ENCODE data around the gene ANKS1B. TPM values are rescaled to one million over a fixed set of nuclear protein-coding genes. Genes with fewer than 3 reads are reported as not detected.

The ANKS1B gene
- total and polyA plus RNA-seq, 11 donors, result 0.62 to 5.8 (median 1.8) TPM

DNA sequence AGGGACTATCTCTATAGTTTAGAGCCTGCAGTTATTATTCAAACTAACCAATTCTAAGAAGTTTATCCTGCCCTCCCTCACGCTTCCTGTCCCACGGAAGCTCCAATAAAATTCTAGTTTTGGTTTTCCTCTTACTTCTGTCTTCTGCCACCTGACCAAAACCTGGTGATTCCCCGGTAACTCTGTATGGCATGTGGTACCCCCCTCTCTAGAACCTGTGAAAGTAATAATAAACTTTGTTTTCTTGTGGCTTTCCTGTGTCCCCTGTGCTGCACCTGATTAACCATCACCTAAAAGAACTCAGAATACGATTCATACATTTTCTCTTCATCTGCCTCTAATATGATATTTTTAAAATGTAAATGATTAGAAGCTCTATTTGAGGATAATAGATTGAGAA is 959.9 kb downstream of the ANKS1B start:
- Histone ChIP-seq H3K4me1 (no peaks in the 10 kb centered on the region), H3K27me3 (no peaks in the 10 kb centered on the region), H3K36me3 (no peaks in the 10 kb centered on the region), H3K27ac (no peak overlapping the region), H3K9me3 (no peaks in the 10 kb centered on the region), H3K4me3 (no peak overlapping the region)
- DNase-seq, result no peak
- no peak for TF ChIP-seq POLR2A (IDR thresholded peaks at IDR 0.05)
- TF ChIP-seq, protein P1, sequence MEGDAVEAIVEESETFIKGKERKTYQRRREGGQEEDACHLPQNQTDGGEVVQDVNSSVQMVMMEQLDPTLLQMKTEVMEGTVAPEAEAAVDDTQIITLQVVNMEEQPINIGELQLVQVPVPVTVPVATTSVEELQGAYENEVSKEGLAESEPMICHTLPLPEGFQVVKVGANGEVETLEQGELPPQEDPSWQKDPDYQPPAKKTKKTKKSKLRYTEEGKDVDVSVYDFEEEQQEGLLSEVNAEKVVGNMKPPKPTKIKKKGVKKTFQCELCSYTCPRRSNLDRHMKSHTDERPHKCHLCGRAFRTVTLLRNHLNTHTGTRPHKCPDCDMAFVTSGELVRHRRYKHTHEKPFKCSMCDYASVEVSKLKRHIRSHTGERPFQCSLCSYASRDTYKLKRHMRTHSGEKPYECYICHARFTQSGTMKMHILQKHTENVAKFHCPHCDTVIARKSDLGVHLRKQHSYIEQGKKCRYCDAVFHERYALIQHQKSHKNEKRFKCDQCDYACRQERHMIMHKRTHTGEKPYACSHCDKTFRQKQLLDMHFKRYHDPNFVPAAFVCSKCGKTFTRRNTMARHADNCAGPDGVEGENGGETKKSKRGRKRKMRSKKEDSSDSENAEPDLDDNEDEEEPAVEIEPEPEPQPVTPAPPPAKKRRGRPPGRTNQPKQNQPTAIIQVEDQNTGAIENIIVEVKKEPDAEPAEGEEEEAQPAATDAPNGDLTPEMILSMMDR (IDR thresholded peaks at IDR 0.05), result no peak
- intact Hi-C loops (cut with DNase I), result no loop called here
- ATAC-seq, result no peak
- WGBS, 4 donors, result 80 to 86% (median 83%) methylated on average over 4 of the region's 4 CpGs

GRCh38 chr12:99024191-99024590 is 960.5 kb downstream of the ANKS1B start:
- H3K9me3 ChIP-seq, result no peaks in the 10 kb centered on the region
- intact Hi-C loops (cut with DNase I), result no loop called here
- H3K36me3 ChIP-seq, result no peaks in the 10 kb centered on the region
- H3K27me3 ChIP-seq, result no peaks in the 10 kb centered on the region
- no peak overlapping the region for H3K27ac ChIP-seq
- DNase-seq (no peak), ATAC-seq (no peak)
- TF ChIP-seq, protein P1 (IDR thresholded peaks at IDR 0.05), result no peak
- no peak for TF ChIP-seq POLR2A (IDR thresholded peaks at IDR 0.05)
- H3K4me3 ChIP-seq, result no peak overlapping the region
- H3K4me1 ChIP-seq, result no peaks in the 10 kb centered on the region

DNA sequence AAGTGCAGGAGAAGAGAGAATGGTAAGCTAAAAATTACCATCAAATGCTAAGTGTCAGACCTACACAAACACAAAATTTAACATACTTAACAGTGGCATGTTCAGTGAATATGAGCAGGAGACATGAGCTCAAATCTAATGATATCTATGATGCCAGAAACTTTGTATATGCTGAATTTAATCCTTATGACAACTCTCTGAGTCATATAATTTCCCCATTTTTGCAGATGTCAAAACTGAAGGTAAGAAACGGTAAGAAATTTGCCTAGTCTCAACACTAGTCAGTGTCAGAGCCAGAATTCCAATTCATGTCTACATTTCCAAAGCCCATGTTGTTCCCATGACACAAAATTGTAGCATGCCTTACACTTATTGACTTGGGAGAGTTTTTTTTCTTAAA is 963.9 kb downstream of the ANKS1B start:
- DNase-seq (no peak), ATAC-seq (no peak)
- H3K9me3 ChIP-seq, result peaks cover 0 to 9% (median 0%) of the 10 kb centered on the region in 12 donors
- H3K27me3 ChIP-seq, result no peaks in the 10 kb centered on the region
- H3K4me1 ChIP-seq, result no peaks in the 10 kb centered on the region
- no peak overlapping the region for H3K4me3 ChIP-seq
- TF ChIP-seq, protein P1 (IDR thresholded peaks at IDR 0.05), result no peak
- TF ChIP-seq POLR2A (IDR thresholded peaks at IDR 0.05), result no peak
- 74 to 87% (median 85%) methylated on average over 1 of the region's 1 CpG for WGBS, 4 donors
- no peaks in the 10 kb centered on the region for H3K36me3 ChIP-seq
- intact Hi-C loops (cut with DNase I), result no loop called here
- H3K27ac ChIP-seq, result no peak overlapping the region

- Histone ChIP-seq H3K27me3 (no peaks in the 10 kb centered on the region), H3K36me3 (no peaks in the 10 kb centered on the region), H3K27ac (no peak overlapping the region), H3K4me1 (no peaks in the 10 kb centered on the region), H3K9me3 (peaks cover 0 to 16% (median 0%) of the 10 kb centered on the region in 12 donors), H3K4me3 (no peak overlapping the region)
- DNase-seq (no peak), ATAC-seq (no peak)
- intact Hi-C loops (cut with DNase I), result no loop called here
- TF ChIP-seq, protein P1 (IDR thresholded peaks at IDR 0.05), result no peak
- no peak for TF ChIP-seq POLR2A (IDR thresholded peaks at IDR 0.05)
Observed at GRCh38 chr12:99019798-99020197, 964.9 kb downstream of the ANKS1B start.
